HepG2 (cell line): Measurements from ENCODE around the gene PCBP1. TPM values are rescaled to one million over a fixed set of nuclear protein-coding genes. Genes with fewer than 3 reads are reported as not detected.

Source experiments
- ATAC-seq: fragments of 200-7000 bp; cut with Tn5 transposase; 3 replicates; pipeline ENCODE4 v1.9.1; 2020; ENCODE audit warnings: mild to moderate bottlenecking, moderate library complexity
- BruUV-seq: library from RNA; stranded (reverse); fragments of 400-500 nt; replicated peaks from 2 replicates; lab custom pipeline; 2021; lab: Mats Ljungman, UMichigan
- CTCF ChIA-PET: fragments of 300-600 bp; formaldehyde crosslinking; extraction: SDS; loops from one replicate; lab custom pipeline; 2021; ENCODE audit warnings: low total read pairs, inconsistent platforms, low intra/inter-chr PET ratio; lab: Yijun Ruan, JAX
- POLR2A ChIA-PET: fragments of 350-600 bp; sonication (Branson Sonifier 250); formaldehyde crosslinking; loops from one replicate; lab custom pipeline; 2020; ENCODE audit warnings: antibody characterized with exemption, inconsistent platforms; lab: Yijun Ruan, JAX
- DNase-seq: peaks from one replicate; pipeline ENCODE4 v3.0.0-alpha.2; 2015; ENCODE audit warnings: low spot score
- FAIRE-seq: peaks from 3 replicates; lab custom pipeline; 2011; peaks lifted over from hg19 to GRCh38; lab: Jason Lieb, UNC
- H2AFZ ChIP-seq: one replicate; pipeline ENCODE4 v1.6.1; 2011; ENCODE audit warnings: low read length, inconsistent platforms
- H3K27ac ChIP-seq: fragments of 300-600 bp; 3 replicates; pipeline ENCODE4 v1.8.0; 2011; ENCODE audit warnings: mixed run types, mild to moderate bottlenecking, mixed read lengths, low read length, inconsistent platforms; ENCODE audit not compliant: insufficient read depth; ENCODE audit errors: extremely low read length
- H3K27me3 ChIP-seq, 2 experiments: fragments of 200-600 bp in 1 of 2; 2 replicates in 1 of 2; 3 replicates in 1 of 2; pipeline versions ENCODE4 v1.6.0 to v1.8.0; 2011; ENCODE audit warnings: low read length in 2 of 2, mild to moderate bottlenecking in 2 of 2, moderate library complexity in 2 of 2, inconsistent platforms in 1 of 2; ENCODE audit not compliant: insufficient read depth in 2 of 2, control insufficient read depth in 1 of 2
- H3K36me3 ChIP-seq, 2 experiments: fragments of 200-600 bp in 1 of 2; replicated peaks in 1 of 2; 2 replicates in 1 of 2; 3 replicates in 1 of 2; pipeline versions ENCODE4 v1.5.1 to v1.8.0; 2011; ENCODE audit warnings: low read length in 2 of 2, inconsistent platforms in 1 of 2; ENCODE audit not compliant: insufficient read depth in 2 of 2, control insufficient read depth in 1 of 2
- H3K4me1 ChIP-seq: 2 replicates; pipeline ENCODE4 v1.5.1; 2012; ENCODE audit warnings: low read length, inconsistent platforms; ENCODE audit not compliant: insufficient read depth
- H3K4me2 ChIP-seq: 2 replicates; pipeline ENCODE4 v1.6.0; 2011; ENCODE audit warnings: low read depth, low read length, inconsistent platforms
- H3K4me3 ChIP-seq, 3 experiments: fragments of 200-600 bp in 1 of 3; sonication (generic), shearing (Covaris generic) in 1 of 3; replicated peaks in 1 of 3; 2 replicates each; pipeline ENCODE4 v1.5.1; 2011 to 2016; ENCODE audit warnings: low read length in 3 of 3, inconsistent platforms in 2 of 3, low read depth in 2 of 3, mild to moderate bottlenecking in 2 of 3, control low read depth in 1 of 3, mixed read lengths in 1 of 3; ENCODE audit not compliant: insufficient read depth in 1 of 3
- H3K79me2 ChIP-seq: one replicate; pipeline ENCODE4 v1.6.1; 2011; ENCODE audit warnings: low read length, inconsistent platforms; ENCODE audit not compliant: insufficient read depth
- H3K9ac ChIP-seq: 2 replicates; pipeline ENCODE4 v1.6.0; 2011; ENCODE audit warnings: mild to moderate bottlenecking, low read depth, low read length, inconsistent platforms; ENCODE audit not compliant: insufficient read depth
- H3K9me3 ChIP-seq: 2 replicates; pipeline ENCODE4 v1.5.1; 2012; ENCODE audit warnings: mild to moderate bottlenecking, low read length
- H4K20me1 ChIP-seq: 2 replicates; pipeline ENCODE4 v1.6.0; 2011; ENCODE audit warnings: inconsistent platforms, mild to moderate bottlenecking, low read length, moderate library complexity; ENCODE audit not compliant: insufficient read depth
- IKZF1 ChIP-seq: fragments of 450-650 bp; IDR thresholded peaks from 2 replicates; pipeline ENCODE4 v1.7.1; 2016
- MTERF4 ChIP-seq: sonication (generic); formaldehyde crosslinking; IDR thresholded peaks from 2 replicates; pipeline ENCODE4 v1.8.0; 2023; ENCODE audit warnings: mild to moderate bottlenecking, missing genetic modification reagents
- SOX13 ChIP-seq, 3 experiments: fragments of 450-650 bp in 1 of 3; sonication (generic) in 1 of 3; formaldehyde crosslinking in 1 of 3; IDR thresholded peaks in 2 of 3; conservative IDR thresholded peaks in 1 of 3; 2 replicates each; pipeline versions ENCODE4 v1.5.0 to v1.6.1; 2016 to 2020; ENCODE audit warnings: antibody characterized with exemption in 1 of 3, mild to moderate bottlenecking in 1 of 3, missing compliant biosample characterization in 1 of 3, missing genetic modification reagents in 1 of 3, moderate library complexity in 1 of 3
- TBP ChIP-seq: sonication (generic); formaldehyde crosslinking; IDR thresholded peaks from 2 replicates; pipeline ENCODE4 v1.5.0; 2020; ENCODE audit warnings: missing genetic modification reagents
- TFDP2 ChIP-seq: sonication (generic); formaldehyde crosslinking; IDR thresholded peaks from 2 replicates; pipeline ENCODE4 v1.4.0; 2020; ENCODE audit warnings: missing genetic modification reagents
- THAP8 ChIP-seq: sonication (generic); formaldehyde crosslinking; IDR thresholded peaks from 2 replicates; pipeline ENCODE4 v1.5.1; 2020; ENCODE audit warnings: missing genetic modification reagents, mild to moderate bottlenecking, borderline replicate concordance
- TRIM22 ChIP-seq: fragments of 450-650 bp; IDR thresholded peaks from 2 replicates; pipeline ENCODE4 v1.6.1; 2017
- ZBED4 ChIP-seq: sonication (generic); formaldehyde crosslinking; IDR thresholded peaks from 2 replicates; pipeline ENCODE4 v1.4.0; 2020; ENCODE audit warnings: missing genetic modification reagents, borderline replicate concordance
- ZMAT5 ChIP-seq: sonication (generic); formaldehyde crosslinking; IDR thresholded peaks from 2 replicates; pipeline ENCODE4 v1.5.0; 2020; ENCODE audit warnings: mild to moderate bottlenecking, low read depth, missing genetic modification reagents, borderline replicate concordance
- ZNF501 ChIP-seq: sonication (generic); formaldehyde crosslinking; IDR thresholded peaks from 2 replicates; pipeline ENCODE4 v1.5.1; 2020; ENCODE audit warnings: mild to moderate bottlenecking, moderate library complexity, missing genetic modification reagents
- ZNF597 ChIP-seq: sonication (generic); formaldehyde crosslinking; IDR thresholded peaks from 2 replicates; pipeline ENCODE4 v1.5.0; 2020; ENCODE audit warnings: missing genetic modification reagents
- in situ Hi-C: cut with HindIII; loops from 2 replicates; pipeline ENCODE4 v1.10.0; 2017; ENCODE audit warnings: low pct_unique_long_range_greater_than_20kb; ENCODE audit not compliant: extremely low pct_ligation_motif_present
- intact Hi-C: fragments of 100-400 bp; cut with micrococcal nuclease; formaldehyde crosslinking; loops from one replicate; pipeline ENCODE4 v1.10.0; 2022; ENCODE audit not compliant: unreplicated experiment
- polyA plus RNA-seq, 8 experiments: library from polyadenylated mRNA; depleted of rRNA in 3 of 8; stranded (reverse) in 7 of 8; unstranded in 1 of 8; fragments of >200 nt; fragmentation: Illumina TruSeq in 4 of 8; extraction: Trizol in 4 of 8; gene quantifications; 2 replicates each; pipeline versions ENCODE4 v1.2.1 to v1.2.3, GENCODE V29; 2011 to 2016; ENCODE audit warnings: low read depth in 4 of 8, missing spikeins in 1 of 8, mixed read lengths in 1 of 8; ENCODE audit not compliant: insufficient read depth in 1 of 8
- total RNA-seq, 5 experiments: library from RNA; depleted of rRNA; stranded (reverse); fragments of >200 nt; fragmentation: Illumina TruSeq; extraction: Trizol; gene quantifications; 2 replicates each; pipeline ENCODE4 v1.2.3, GENCODE V29; 2016; ENCODE audit warnings: low read depth in 1 of 5

Gene PCBP1
- total and polyA plus RNA-seq, 2 of the 13 experiments (the other 11 are each of a cell fraction or from before 2014, with no cell fraction given), result 32.0 to 137 TPM

- no peaks in the 10 kb centered on the region for H4K20me1 ChIP-seq
- no peak for TF ChIP-seq ZNF501 (CRISPR knock-in tag)
- no peak for TF ChIP-seq MTERF4
- TF ChIP-seq ZBED4 (CRISPR knock-in tag), result no peak
- no peak for TF ChIP-seq TFDP2 (CRISPR knock-in tag)
- no peak for TF ChIP-seq SOX13 (IDR thresholded peaks at IDR 0.05)
- TF ChIP-seq SOX13 (CRISPR knock-in tag; conservative IDR thresholded peaks at IDR 0.05 in 1 of 2, IDR thresholded peaks at IDR 0.05 in 1 of 2), result no peak
- no peak for TF ChIP-seq THAP8 (CRISPR knock-in tag)
- TF ChIP-seq IKZF1, result no peak
- TF ChIP-seq ZMAT5 (CRISPR knock-in tag), result no peak
- no peak for TF ChIP-seq TRIM22
- TF ChIP-seq ZNF597 (CRISPR knock-in tag), result no peak
- TF ChIP-seq TBP (CRISPR knock-in tag), result no peak
- TF ChIP-seq, all 625 proteins: peak for 0
- Histone ChIP-seq H3K4me2 (no peak overlapping the region), H3K36me3 (peaks cover 26 to 81% of the 10 kb centered on the region in 2 experiments), H3K9ac (no peak overlapping the region), H3K4me3 (no peak overlapping the region), H3K4me1 (peaks cover 13% of the 10 kb centered on the region), H2AFZ (no peak overlapping the region), H3K79me2 (peaks cover 5% of the 10 kb centered on the region), H3K27me3 (no peaks in the 10 kb centered on the region), H3K9me3 (no peaks in the 10 kb centered on the region), H3K27ac (no peak overlapping the region)
- FAIRE-seq, result no peak
- ChIA-PET POLR2A (interaction anchor here (1.2 to 24.7 kb wide), 2 partner anchors 9 to 164 kb away, joined by 4 to 282 read pairs; partner anchors contain the start of gene MXD1), CTCF (no interaction called here)
- intact Hi-C loops, result no loop called here
- no peak for DNase-seq
- in situ Hi-C loops, result no loop called here
- no TSS peak for BruUV-seq
- no peak for ATAC-seq
These were observed 8.9 kb upstream of the PCBP1 start for GRCh38 chr2:70078384-70078783.
